Measurements from ENCODE around the gene NGEF.

DNA sequence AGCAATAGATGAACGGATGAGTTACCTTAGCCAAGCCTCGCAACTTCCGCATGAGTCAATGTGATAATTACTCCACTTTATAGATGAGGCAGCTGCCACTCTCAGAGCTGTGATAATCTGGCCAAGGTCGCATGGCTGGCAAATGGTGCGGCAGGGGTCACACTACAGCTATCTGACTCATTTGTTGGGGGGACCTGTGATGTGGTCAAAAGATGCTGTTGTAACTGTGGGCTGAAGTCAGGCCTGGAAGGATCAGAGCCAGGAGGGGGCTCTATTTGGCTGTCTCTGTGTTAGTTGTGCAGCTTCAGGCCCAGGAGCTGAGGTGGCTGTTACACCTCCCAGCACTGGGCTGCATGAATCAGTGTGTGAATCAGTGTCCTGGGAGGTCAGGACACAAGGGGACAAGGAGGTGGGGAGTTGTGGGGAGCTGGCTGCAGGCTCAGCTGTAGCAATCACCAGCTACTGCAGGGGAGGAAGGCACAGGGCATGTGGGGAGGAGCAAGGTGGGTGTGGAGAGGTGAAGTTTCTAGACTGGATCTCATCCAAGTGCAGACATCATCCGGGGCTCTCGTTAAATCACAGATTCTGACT, 33.1 kb downstream of the NGEF start:
- TF ChIP-seq YY1 (IDR thresholded peaks at IDR 0.05; ENCODE audit: insufficient read depth, insufficient read length): no peak
- no peak for TF ChIP-seq ZNF274 (IDR thresholded peaks at IDR 0.05; ENCODE audit: low read depth, low read length)
- TF ChIP-seq SUZ12 (IDR thresholded peaks at IDR 0.05; ENCODE audit: extremely low read depth, insufficient read depth, insufficient read length): no peak
